ENCODE measurements around the gene PTPRD.
A peak's percentile ranks its signal among the peaks of the same experiment; 100 is the strongest.

Gene PTPRD

DNA sequence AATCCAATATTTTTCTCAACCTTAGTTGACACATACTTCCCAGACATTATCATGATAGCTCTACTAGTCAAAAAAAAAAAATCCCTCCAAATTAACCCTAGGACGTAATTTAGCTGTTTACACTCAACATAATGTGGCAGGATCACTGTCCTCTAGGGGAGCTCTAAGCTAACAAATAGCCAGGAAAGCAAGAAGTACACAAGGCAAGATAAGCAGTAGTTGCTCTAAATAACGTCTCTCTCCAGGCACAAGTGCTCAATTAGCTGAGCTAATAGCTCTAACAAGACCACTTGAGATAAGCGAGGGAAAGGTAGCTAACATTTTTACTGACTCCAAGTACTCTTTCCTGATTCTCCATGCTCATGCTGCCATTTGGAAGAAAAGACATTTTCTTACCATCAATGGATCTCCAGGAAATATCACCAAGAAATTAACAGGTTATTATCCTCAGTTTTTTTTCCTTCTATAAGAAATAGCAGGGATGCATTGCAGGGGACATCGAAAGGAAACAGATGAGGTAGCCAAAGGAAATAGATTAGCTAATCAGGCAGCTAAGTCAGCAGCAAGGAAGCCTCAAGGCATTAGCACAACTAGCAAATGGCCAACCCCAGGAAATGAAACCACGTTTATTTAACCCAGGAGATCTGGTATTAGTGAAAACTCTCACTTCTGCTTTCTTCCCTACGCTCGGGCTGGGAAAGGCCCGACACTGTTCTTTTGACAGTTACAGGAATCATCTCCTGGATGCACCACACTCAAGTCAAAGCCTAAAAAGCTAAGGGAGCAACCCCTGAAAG, 614.1 kb downstream of the PTPRD start:
- DNase-seq (ENCODE audit: low read depth) = peak; percentile 9
- H3K4me3 ChIP-seq (ENCODE audit: low read depth, low read length) = no peak overlapping the region
- TF ChIP-seq, protein P1, sequence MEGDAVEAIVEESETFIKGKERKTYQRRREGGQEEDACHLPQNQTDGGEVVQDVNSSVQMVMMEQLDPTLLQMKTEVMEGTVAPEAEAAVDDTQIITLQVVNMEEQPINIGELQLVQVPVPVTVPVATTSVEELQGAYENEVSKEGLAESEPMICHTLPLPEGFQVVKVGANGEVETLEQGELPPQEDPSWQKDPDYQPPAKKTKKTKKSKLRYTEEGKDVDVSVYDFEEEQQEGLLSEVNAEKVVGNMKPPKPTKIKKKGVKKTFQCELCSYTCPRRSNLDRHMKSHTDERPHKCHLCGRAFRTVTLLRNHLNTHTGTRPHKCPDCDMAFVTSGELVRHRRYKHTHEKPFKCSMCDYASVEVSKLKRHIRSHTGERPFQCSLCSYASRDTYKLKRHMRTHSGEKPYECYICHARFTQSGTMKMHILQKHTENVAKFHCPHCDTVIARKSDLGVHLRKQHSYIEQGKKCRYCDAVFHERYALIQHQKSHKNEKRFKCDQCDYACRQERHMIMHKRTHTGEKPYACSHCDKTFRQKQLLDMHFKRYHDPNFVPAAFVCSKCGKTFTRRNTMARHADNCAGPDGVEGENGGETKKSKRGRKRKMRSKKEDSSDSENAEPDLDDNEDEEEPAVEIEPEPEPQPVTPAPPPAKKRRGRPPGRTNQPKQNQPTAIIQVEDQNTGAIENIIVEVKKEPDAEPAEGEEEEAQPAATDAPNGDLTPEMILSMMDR (conservative IDR thresholded peaks at IDR 0.05; ENCODE audit: low read depth, low read length) = peak; percentile 29

DNA sequence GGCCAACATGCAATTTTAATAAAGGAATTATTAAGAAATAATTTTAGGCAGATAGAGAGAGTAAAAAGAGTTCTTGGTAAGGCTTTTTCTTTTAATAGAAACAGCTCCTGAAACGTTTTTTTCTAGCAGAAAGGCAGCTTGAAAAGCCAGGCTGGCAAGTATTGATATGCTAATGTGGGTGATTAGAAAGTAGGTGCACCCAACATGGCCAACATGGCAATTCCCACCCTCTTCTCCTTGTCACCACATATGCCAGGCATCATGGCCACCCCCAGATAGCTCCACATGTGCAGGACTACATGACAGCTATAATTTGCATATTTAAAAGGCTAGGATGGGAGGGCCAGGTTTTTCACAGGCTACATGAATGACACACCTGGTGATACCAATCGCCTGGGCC, 615.2 kb downstream of the PTPRD start:
- no peak overlapping the region for H3K4me3 ChIP-seq (ENCODE audit: low read depth, low read length)
- TF ChIP-seq, protein P1 (conservative IDR thresholded peaks at IDR 0.05; ENCODE audit: low read depth, low read length) = no peak
- DNase-seq (ENCODE audit: low read depth) = no peak

DNA sequence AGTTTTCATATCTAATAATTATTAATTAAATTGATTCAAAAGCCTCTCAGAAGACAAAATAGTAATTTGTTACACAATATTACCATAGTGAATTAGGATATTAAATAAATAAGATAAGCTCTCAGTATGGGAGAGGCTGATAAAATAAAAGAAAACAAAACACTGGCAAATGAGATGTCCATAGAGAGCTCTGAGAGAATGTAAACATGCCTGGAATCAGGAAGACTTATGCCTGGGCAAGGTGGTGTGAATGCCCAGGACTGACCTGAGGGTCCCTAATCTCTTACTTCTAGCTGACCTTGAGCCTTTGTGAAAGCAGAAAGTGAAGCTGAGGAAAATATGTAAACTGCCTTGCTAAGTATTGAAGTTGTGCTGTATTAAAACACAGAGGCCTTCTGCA, 616.5 kb downstream of the PTPRD start:
- no peak for DNase-seq (ENCODE audit: low read depth)
- TF ChIP-seq, protein P1 (conservative IDR thresholded peaks at IDR 0.05; ENCODE audit: low read depth, low read length) = no peak
- no peak overlapping the region for H3K4me3 ChIP-seq (ENCODE audit: low read depth, low read length)

DNA sequence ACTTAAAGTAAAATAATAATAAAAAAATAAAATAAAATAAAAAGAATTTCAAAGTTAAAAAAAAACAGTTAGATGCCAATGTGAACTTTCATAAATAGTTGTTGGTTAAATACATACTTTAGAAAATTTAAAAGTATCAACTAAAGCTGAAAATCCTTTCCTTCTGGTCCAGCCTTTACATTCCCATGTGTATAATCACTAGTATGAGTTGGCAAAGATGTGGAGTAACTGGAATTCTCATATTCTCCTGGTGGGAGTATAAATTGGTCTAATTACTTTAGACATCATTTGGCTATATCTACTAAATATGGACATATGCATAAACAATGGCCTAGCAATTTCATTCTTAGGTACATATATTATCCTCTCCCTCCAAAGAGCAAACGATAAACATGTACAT, 619.9 kb downstream of the PTPRD start:
- DNase-seq (ENCODE audit: low read depth) = no peak
- TF ChIP-seq, protein P1 (conservative IDR thresholded peaks at IDR 0.05; ENCODE audit: low read depth, low read length) = no peak
- no peak overlapping the region for H3K4me3 ChIP-seq (ENCODE audit: low read depth, low read length)

DNA sequence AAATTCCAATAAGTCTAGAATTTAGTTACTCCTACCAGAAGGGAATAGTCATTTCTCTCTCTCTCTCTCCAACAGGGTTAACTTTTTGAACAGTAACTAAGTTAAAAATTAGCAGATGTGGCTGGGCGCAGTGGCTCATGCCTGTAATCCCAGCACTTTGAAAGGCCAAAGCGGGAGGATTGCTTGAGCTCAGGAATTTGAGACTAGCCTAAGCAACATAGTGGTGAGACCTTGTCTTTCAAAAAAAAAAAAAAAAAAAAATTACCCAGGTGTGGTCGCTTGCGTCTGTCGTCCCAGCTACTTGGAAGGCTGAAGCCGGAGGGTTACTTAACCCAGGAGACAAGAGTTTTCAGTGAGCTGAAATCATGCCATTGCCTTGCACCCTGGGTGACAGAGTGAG, 639.7 kb downstream of the PTPRD start:
- TF ChIP-seq, protein P1 (conservative IDR thresholded peaks at IDR 0.05; ENCODE audit: low read depth, low read length) = no peak
- no peak for DNase-seq (ENCODE audit: low read depth)
- no peak overlapping the region for H3K4me3 ChIP-seq (ENCODE audit: low read depth, low read length)

DNA sequence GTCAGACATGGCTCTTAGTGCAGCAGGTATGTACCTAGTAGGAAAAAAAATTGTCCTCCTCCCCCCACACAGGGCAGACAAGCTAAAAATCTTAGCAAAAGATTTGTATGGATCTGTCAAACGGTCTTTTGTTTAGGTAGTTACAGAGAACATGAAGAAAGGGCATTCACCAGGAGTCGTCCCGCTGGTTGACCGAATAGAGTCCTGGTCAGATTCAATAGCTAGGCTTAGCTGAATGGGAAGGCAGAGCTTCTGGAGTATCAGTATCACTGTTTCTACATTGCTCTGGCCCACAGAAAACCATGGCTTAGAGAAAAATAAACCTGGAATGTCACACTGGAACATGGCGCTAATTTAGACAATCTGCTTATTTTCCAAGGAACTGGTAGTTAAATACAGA, 642.3 kb downstream of the PTPRD start:
- no peak overlapping the region for H3K4me3 ChIP-seq (ENCODE audit: low read depth, low read length)
- TF ChIP-seq, protein P1 (conservative IDR thresholded peaks at IDR 0.05; ENCODE audit: low read depth, low read length) = no peak
- DNase-seq (ENCODE audit: low read depth) = no peak

DNA sequence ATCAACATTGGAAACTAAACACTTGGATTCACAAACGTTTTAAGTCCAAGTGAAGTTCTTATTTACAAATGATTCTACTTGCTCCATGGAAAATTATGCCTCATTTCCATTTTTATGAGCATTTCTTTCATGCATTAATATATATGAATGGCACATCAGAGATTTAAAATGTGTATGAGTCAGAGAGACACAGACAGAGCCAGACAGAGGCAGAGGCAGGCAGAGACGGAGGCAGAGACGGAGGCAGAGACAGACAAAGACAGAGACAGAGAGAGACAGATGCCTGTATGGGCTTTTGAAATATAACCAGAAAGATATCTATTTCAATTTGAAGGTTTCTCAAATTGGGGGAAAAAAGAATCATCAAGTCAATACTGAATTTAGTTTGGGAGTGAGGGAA, 649.0 kb downstream of the PTPRD start:
- no peak for DNase-seq (ENCODE audit: low read depth)
- TF ChIP-seq, protein P1 (conservative IDR thresholded peaks at IDR 0.05; ENCODE audit: low read depth, low read length) = no peak
- no peak overlapping the region for H3K4me3 ChIP-seq (ENCODE audit: low read depth, low read length)

All from choroid plexus epithelial cell (primary cell).